ENCODE results near the gene NOTUM. TPM values are rescaled to one million over a fixed set of nuclear protein-coding genes. Genes with fewer than 3 reads are reported as not detected.

Gene NOTUM
- total RNA-seq, 1 experiment from 2014 or later: not detected

- Mint-ChIP-seq H3K36me3 (ENCODE audit: insufficient read depth, unreplicated experiment) (peaks cover 35% of the 10 kb centered on the region), H3K4me1 (ENCODE audit: low read depth, unreplicated experiment) (peaks cover 12% of the 10 kb centered on the region), H3K27me3 (ENCODE audit: unreplicated experiment) (no peaks in the 10 kb centered on the region), H3K9me3 (ENCODE audit: low read depth, unreplicated experiment) (peaks cover 6% of the 10 kb centered on the region), H3K4me3 (ENCODE audit: low read depth, unreplicated experiment) (peak overlapping the region; percentile 91), H3K27ac (ENCODE audit: unreplicated experiment) (peak overlapping the region; percentile 95)
- CTCF ChIA-PET: interaction anchor here (0.7 kb wide), 1 partner anchor 107 kb away, joined by 3 read pairs; no protein-coding TSS in a partner anchor
- TSS peak; percentile 59 for BruUV-seq (replicated peaks)
- no peak for TF ChIP-seq CTCF (IDR thresholded peaks at IDR 0.05; ENCODE audit: unreplicated experiment)
- intact Hi-C loops (cut with micrococcal nuclease; ENCODE audit: unreplicated experiment): no loop called here
- peak; percentile 28 for DNase-seq
Measured at GRCh38 chr17:81976332-81977210, 15.6 kb upstream of the NOTUM start.

- no peak overlapping the region for H3K27ac Mint-ChIP-seq (ENCODE audit: unreplicated experiment)
- TF ChIP-seq CTCF (IDR thresholded peaks at IDR 0.05; ENCODE audit: unreplicated experiment): no peak
- H3K4me1 Mint-ChIP-seq (ENCODE audit: low read depth, unreplicated experiment): peaks cover 5% of the 10 kb centered on the region
- no peak overlapping the region for H3K4me3 Mint-ChIP-seq (ENCODE audit: low read depth, unreplicated experiment)
- H3K9me3 Mint-ChIP-seq (ENCODE audit: low read depth, unreplicated experiment): peaks cover 6% of the 10 kb centered on the region
- H3K27me3 Mint-ChIP-seq (ENCODE audit: unreplicated experiment): no peaks in the 10 kb centered on the region
- CTCF ChIA-PET: no interaction called here
- intact Hi-C loops (cut with micrococcal nuclease; ENCODE audit: unreplicated experiment): no loop called here
- no peak for DNase-seq
- H3K36me3 Mint-ChIP-seq (ENCODE audit: insufficient read depth, unreplicated experiment): peaks cover 23% of the 10 kb centered on the region
- no TSS peak for BruUV-seq (replicated peaks)
Measured at GRCh38 chr17:81973432-81973831, 12.4 kb upstream of the NOTUM start.

- no peak overlapping the region for H3K4me3 Mint-ChIP-seq (ENCODE audit: low read depth, unreplicated experiment)
- DNase-seq: no peak
- BruUV-seq (replicated peaks): no TSS peak
- H3K27ac Mint-ChIP-seq (ENCODE audit: unreplicated experiment): no peak overlapping the region
- no peaks in the 10 kb centered on the region for H3K4me1 Mint-ChIP-seq (ENCODE audit: low read depth, unreplicated experiment)
- no peak for TF ChIP-seq CTCF (IDR thresholded peaks at IDR 0.05; ENCODE audit: unreplicated experiment)
- CTCF ChIA-PET: no interaction called here
- peaks cover 3% of the 10 kb centered on the region for H3K9me3 Mint-ChIP-seq (ENCODE audit: low read depth, unreplicated experiment)
- peaks cover 29% of the 10 kb centered on the region for H3K27me3 Mint-ChIP-seq (ENCODE audit: unreplicated experiment)
- intact Hi-C loops (cut with micrococcal nuclease; ENCODE audit: unreplicated experiment): no loop called here
- no peaks in the 10 kb centered on the region for H3K36me3 Mint-ChIP-seq (ENCODE audit: insufficient read depth, unreplicated experiment)
Measured at GRCh38 chr17:81968850-81969812, 8.1 kb upstream of the NOTUM start.

- no peaks in the 10 kb centered on the region for H3K36me3 Mint-ChIP-seq (ENCODE audit: insufficient read depth, unreplicated experiment)
- peaks cover 36% of the 10 kb centered on the region for H3K27me3 Mint-ChIP-seq (ENCODE audit: unreplicated experiment)
- no peak overlapping the region for H3K27ac Mint-ChIP-seq (ENCODE audit: unreplicated experiment)
- intact Hi-C loops (cut with micrococcal nuclease; ENCODE audit: unreplicated experiment): no loop called here
- no peak for DNase-seq
- CTCF ChIA-PET: interaction anchor here (0.7 kb wide), 2 partner anchors 10 to 143 kb away, joined by 4 to 6 read pairs; no protein-coding TSS in a partner anchor
- BruUV-seq (replicated peaks): no TSS peak
- H3K4me1 Mint-ChIP-seq (ENCODE audit: low read depth, unreplicated experiment): no peaks in the 10 kb centered on the region
- H3K4me3 Mint-ChIP-seq (ENCODE audit: low read depth, unreplicated experiment): no peak overlapping the region
- H3K9me3 Mint-ChIP-seq (ENCODE audit: low read depth, unreplicated experiment): peaks cover 2% of the 10 kb centered on the region
- no peak for TF ChIP-seq CTCF (IDR thresholded peaks at IDR 0.05; ENCODE audit: unreplicated experiment)
Measured at GRCh38 chr17:81968396-81968745, 7.4 kb upstream of the NOTUM start.
